RKO (cell line): ENCODE results near the gene F12.
"Not testable (repeated sequence)": the region's sequence is repeated elsewhere in the genome, so short reads cannot be mapped to it uniquely, and the experiment has no call there.

Experiments
- DNase-seq: peaks from one replicate; pipeline ENCODE4 v3.0.0-alpha.2; 2016; ENCODE audit warnings: low spot score

F12 gene

DNA sequence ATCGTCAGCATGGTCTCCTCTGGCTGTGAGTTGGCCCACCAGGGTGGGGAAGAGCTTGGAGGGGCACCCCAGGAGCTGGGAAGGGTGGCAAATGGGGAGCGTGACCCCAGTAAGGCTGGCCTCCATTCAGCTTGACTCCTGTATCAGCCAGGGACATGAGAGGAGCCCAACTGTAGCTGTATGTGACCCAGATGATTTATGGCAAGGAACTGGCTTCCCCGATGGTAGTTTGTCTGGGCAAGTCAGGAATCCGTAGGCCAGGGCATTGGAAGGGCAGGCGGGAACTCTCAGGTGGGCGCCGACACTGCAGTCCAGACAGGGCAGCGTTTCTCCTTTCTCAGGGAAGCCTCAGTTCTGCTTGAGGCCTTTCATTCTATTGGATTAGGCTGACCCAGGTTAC is 22.8 kb downstream of the F12 start:
- no peak for DNase-seq

DNA sequence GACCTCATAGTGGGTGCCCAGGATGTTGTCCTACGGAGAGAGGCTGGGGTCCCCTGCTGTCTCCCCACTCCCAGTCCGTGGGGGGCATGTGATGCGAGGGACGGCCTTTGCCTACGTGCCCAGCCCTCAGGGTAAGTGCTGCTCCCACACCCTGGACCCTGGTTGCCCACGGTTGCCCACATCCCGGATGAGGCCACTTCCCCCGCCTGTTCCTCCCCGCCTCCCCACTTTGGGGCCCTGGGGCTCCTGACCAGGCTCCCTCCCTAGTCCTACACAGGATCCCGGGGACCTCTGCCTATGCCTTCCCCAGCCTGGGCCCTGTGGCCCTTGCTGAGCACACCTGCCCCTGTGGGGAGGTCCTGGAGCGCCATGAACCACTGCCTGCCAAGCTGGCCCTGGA is 23.6 kb downstream of the F12 start:
- DNase-seq, result no peak

DNA sequence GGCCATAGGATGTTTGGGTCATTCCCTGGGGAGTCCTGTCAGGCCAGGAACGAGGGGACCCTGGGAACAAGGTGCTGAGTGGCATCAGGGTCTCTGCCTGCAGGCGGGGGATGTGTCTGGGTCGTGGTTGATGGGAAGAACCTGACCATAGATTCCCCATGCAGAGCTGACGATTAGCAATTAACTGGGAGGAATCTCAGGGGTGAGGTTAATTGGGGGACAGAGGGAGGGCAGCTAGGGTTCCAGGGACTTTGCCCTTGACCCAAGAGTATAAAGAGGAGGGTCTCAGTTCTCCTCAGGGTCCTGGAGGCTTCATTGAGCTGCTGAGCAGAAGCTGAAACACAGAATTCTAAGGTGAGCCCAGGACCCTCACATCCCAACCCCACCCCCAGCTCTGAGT is 25.2 kb downstream of the F12 start, which contains the start of gene SLC34A1:
SLC34A1 (plus strand) TSS at position 301 of the 400 bp plus-strand sequence. CDS start 1,308 bp downstream, outside the sequence.
- no peak for DNase-seq

DNA sequence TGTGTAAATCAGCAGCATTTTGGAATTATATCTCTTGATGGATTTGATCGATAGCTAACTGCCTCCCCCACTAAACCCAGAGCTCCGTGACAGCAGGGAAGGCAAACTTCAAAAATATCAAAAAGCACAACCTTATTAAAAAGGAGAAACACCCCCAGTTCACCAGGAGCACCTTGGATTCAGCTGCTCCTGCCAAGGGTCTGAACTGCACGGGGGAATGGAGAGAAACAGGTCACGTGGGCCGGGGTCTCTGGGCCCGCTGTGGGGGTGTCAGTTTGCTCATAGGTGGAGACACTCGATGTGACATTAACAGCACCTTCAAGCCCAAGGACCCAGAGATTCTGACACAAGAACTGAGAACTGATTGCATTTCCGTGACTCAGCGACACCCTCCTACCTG is 26.2 kb downstream of the F12 start:
- no peak for DNase-seq

DNA sequence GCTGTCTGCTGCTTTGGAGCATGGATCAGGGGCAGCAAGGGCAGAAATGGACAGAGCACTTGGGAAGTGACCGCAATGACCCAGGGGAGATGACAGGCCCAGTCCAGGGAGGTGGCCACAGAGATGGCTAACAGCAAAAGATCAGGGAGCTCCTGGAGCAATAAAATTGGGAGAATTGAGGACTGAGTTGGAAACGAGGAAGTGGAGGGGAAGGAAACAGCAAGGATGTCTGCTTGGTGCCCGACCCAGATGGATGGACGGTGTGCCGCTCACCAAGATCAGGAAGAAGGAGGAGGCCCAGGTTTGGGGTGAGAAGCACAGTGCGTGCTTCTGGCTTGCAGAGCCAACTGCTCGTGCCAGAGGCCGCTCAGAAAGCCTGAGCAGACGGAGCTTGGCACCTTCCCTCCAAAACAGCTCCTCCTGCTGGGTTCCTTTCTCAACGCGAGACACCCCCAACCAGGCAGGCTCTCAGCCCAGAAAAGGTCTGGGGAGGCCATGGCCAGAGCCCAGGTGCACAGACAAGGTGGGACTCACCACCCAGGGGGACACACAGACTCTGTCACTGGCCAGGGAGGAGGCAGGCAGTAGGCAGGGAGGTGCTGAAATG is 26.8 kb downstream of the F12 start:
- no peak for DNase-seq

DNA sequence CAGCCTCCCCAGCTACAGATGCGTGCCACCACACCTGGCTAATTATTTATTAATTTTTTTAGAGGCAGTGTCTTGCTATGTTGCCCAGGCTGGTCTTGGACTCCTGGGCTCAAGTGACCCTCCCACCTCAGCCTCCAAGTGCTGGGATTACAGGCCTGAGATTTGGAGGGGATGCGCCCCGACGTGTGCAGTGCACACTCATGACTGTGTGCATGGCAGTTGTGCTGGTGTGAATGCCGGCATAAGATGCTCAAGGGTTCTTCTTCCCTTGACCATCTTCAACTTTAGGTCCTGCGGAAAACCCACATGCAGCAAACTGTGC is 28.6 kb downstream of the F12 start:
- no peak for DNase-seq

DNA sequence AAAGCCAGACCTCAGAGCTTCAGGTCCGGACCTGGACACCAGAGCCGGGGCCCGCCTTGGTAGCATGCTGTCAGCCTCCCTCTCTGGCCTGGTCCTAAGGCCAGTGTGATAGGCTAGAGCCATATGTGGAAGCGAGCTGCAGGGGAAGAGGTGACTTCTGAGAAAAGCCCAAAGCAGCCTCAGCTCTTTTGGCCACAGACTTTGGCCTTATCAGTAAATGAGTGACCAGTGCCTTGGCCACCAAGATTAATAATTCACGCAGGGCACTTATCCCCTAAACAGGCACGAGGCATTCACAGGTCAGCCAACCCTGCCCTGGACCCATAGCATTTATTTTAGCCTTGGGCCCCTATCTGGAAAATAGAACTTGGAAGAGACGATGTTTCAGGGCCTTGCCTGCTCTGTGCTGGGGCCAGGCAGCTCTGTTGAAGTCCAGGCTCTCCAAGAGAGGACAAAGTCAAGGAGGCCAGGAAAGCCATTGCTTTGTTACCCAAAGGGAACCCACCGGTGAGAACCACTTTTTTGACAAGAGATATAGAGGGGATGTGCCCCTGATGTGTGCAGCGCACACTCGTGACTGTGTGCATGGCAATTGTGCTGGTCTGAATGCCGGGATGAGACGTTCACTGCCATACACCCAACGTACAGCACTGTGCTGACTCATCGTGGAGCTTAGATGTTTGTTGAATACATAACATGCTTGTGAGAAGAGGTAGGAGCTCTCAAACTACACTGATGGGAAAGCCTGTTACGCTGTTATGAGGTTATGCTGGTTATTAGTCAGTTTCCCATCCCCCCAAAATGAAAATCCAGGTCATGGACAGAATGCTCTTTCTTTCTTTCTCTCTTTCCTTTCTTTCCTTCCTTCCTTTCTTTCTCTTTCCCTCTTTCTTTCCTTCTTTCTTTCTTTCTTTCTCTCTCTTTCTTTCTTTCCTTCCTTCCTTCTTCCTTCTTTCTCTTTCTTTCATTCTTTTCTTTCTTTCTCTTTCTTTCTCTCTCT is 30.2 kb downstream of the F12 start:
- peak; percentile 67 for DNase-seq

DNA sequence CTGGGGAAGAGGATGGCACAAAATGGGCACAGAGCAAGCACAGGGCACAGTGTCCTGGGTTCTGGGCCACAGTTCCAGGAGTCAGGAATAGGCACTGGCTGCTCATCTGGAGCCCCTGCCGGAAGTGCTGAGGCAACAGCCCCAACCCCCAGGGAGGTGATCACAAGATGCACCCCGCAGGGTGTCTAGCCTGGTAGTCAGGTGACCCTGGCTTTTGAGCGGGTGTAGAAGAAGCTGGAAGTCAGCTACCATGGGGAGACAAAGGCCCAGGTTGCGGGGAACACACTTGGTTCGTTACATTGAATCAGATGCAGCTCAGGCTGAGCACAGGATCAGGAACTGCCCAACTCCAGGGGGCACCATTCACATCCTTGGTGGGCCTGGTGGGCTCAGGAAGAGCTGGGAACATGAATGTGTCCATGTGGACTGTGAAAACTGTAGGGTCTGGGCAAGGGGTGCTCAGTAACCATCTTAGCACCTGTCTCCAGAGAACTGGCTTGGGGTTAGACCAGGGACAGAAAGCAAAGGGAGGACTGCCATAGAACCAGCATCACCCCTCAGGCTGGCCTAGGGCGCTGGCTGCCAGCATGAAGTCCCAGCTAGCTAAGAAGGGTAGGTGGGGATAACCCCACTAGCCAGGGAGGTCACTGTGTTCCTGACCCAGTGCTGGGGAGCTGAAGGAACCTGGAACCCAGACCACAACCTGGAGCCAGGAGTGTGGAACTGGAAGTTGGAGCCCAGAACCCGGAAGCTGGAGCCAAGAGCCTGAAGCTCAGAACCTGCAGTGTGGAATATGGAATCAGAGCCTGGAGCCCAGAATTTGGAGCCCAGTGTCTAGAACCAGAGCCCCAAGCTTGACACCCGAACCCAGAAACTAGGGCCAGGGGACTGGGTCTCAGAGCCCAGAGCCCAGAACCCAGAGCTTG is 31.2 kb downstream of the F12 start:
- no peak for DNase-seq

DNA sequence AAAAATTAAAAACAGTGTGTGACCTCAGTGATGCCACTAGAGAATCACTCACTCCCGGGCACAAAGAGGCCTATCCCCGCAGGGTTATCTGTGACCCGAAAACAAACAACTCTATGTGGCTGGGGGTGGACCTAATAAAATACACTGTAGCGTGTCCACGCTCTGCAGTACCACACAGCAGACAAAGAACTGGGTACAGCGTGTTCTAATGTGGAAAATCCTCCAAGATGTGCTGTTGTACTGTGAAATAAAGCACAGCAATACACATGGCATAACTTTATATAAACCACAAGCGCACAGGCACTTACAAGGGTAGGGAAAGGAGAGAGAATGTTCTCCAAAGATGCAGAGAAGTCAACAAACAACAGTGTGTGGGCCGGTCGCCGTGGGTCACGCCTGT is 33.3 kb downstream of the F12 start:
- no peak for DNase-seq

DNA sequence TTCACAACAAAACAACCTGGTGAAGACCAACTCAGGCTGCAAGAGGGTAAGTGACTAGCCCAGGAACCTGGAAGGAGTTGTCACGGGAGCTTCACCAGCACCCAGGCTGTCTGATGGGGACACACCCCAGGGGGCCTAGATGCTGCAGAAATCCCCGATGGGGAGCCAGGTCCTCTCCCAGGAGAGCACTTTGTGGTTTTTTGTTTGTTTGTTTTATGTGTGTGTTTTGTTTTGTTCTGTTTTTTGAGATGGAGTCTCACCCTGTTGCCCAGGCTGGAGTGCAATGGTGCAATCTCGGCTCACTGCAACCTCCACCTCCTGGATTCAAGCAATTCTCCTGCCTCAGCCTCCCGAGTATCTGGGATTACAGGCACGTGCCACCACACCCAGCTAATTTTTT is 33.8 kb downstream of the F12 start:
- DNase-seq, result not testable (repeated sequence)

DNA sequence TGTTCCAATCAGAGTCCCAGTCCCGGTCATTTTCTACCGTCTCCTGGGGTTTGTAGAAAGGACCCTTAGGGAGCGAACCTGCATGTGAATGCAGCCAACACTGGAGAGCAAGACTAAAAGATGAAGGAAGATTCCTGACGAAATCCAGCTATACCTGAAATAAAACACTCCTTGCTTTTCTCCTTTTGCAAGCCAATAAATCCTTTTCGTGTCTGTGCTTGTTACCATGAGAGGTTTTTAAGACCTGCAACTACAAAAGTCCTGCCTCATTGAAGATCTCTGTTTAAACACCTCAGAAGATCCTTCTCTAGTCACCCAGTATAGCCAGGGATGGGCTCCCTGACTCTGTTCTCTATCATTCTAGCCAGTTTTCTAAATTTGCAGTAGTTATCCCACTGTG is 35.2 kb downstream of the F12 start:
- DNase-seq, result no peak

DNA sequence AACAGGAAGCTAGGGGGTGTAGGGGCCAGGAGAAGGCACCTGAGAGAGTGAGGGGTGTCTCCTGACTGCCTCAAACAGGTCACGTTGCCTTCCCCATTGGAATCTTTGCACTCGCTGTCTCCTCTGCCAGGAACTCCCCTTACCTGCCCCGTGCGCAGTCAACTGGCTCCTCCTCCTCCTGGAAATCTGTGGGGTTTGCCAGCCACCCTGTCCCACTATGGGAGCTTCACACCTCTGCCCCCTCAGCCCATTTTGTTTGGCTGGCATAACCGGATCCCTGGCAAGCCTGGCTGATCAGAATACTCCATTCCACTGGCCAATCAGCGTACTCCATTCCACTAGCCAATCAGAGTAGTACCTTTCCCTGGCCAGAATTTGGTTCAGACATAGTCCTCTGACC is 35.6 kb downstream of the F12 start:
- no peak for DNase-seq

DNA sequence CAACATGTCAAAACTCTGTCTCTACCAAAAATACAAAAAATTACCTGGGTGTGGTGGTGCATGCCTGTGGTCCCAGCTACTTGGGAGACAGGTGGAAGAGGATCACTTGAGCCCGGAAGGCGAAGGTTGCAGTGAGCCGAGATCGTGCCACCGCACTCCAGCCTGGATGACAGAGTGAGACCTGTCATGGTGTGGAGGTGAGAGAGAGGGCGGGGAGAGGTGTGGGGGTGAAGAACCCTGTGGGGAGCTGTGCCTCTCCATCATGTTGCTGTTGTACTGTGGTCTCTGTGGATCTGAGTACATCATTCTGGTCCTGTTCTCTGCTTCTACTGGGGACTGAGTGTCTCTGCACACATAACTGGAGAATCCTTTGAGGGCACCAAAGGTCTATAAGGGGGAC is 36.5 kb downstream of the F12 start:
- no peak for DNase-seq

DNA sequence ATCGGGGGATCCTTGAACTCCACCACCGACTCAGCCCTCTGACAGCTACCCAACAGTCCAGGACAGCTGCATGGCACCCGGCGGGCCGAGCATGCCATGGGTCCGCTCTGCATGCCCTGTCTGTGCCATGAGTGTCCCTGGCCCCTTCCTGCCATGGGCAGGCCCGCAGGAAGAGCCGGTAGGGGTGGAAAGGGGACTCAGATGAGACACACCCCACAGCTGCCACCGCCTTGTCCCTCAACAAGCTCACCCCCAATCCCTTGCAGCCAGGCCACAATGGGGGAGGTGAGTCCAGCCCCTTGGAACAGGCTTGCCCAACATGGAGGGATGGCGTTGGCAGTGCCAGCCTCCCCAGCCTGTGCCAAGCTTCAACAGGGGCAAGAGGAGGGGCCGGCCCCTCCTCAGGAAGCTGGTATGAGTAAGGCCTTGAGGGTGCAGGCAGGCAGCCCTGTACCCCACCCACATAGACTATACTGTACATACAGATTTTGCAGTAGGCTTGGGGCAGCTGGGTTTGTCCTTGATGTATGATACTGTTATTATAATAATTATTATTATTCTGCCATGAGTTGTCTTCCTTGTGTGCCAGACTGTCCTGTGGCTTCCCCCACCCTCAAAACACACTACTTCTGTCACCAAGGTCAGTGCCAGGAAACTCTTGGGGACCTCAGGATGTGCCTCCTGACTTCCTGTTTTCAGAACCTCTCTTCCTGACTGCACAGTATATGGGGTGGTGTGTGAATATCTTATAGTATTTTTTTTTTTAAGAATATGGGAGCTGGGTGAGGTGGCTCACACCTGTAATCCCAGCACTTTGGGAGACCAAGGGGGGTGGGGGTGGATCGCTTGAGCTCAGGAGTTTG is 37.1 kb downstream of the F12 start:
- no peak for DNase-seq

DNA sequence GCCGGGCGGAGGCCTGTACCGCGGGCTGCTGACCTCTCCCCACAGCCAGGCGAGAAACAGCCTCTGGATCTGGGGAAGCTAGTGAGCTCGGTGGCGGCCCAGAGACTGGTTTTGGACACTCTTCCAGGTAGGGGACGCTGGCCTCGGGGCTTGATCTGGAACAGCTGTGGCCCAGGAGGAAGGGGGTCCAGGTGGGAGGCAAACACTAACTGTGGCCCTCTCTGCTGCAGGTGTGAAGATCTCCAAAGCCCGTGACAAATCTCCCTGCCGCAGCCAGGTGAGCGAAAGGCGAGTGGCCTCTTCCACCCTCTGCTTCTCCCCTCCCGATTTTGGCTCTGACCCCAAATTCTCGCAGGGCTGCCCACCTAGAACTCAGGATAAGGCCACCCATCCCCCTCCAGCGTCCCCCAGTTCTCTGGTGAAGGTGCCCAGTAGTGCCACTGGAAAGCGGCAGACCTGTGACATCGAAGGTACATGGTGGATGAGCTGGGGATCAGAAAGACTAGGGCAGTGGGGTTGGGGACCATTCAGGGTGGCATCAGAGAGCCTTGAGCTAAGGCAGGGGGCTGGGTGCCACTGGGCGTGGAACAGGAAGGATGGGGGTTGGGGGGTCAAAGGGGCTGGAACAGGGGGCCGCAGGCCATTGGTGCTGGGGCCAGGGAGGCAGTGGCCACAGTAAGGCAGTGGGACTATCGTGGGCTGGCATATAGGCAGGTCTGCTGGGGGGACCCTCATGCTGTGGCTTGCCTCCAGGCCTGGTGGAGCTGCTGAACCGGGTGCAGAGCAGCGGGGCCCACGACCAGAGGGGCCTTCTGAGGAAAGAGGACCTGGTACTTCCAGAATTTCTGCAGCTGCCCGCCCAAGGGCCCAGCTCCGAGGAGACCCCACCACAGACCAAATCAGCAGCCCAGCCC is 38.0 kb downstream of the F12 start:
- no peak for DNase-seq

DNA sequence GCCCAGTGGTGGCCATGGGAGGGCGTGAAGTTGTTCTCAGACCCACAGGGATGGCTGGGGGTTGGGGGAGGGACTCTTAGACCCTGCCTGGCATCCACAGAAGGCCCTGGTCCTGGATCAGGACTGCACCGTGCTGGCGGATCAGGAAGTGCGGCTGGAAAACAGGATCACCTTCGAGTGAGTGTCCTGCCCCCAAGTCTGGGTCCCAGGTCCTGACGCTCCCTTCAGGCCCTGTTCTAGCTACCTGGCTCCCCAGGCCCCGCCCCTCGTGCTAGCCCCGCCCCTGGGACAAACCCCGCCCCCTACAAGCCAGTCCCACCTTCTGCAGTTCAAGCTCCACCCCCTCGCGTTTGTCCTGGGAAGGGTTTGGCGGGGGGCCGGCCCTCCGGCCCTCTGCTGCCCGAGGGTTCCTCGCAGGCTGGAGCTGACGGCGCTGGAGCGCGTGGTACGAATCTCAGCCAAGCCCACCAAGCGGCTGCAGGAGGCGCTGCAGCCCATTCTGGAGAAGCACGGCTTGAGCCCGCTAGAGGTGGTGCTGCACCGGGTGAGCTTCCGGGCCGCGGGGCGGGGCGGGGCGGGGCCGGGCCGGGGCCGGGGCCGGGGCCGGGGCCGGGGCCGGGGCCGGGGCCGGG is 38.8 kb downstream of the F12 start:
- DNase-seq, result peak; percentile 94

DNA sequence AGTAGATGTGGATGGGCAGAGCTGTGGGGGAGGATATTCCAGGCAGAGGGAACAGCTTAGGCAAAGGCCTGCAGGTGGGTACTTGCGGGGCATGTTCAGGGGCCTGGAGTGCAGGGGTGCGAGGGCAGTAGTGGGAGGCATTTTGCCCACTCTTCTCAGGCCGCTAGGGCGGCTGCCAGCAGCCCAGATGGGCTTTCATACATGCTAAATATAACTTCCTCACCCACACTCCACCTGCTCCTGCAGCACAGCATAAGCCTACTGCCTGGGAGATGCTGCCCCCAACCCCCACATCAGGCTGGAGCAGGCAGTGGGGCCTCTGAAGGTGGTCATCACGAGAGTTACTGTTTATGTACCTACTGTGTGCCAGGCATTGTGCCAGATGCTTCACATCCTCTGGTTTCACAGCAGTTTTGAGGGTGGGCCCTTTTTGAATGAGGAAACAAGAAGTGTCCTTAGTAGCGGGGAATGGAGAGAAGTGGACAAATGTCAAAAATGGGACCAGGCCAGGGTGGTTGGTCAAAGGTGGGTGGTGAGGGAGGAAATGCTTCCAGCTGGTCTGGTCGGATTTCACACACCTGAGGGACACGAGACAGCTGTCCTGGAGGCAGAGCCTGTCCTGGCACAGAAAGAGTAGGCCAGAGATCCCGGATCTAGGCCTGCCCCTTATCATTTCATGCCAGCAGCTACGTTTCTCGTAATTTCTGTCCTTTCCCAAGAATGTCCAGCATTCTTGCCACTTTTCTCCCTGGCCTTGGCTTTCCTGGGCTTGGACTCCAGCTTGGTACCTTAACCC is 39.5 kb downstream of the F12 start:
- no peak for DNase-seq

DNA sequence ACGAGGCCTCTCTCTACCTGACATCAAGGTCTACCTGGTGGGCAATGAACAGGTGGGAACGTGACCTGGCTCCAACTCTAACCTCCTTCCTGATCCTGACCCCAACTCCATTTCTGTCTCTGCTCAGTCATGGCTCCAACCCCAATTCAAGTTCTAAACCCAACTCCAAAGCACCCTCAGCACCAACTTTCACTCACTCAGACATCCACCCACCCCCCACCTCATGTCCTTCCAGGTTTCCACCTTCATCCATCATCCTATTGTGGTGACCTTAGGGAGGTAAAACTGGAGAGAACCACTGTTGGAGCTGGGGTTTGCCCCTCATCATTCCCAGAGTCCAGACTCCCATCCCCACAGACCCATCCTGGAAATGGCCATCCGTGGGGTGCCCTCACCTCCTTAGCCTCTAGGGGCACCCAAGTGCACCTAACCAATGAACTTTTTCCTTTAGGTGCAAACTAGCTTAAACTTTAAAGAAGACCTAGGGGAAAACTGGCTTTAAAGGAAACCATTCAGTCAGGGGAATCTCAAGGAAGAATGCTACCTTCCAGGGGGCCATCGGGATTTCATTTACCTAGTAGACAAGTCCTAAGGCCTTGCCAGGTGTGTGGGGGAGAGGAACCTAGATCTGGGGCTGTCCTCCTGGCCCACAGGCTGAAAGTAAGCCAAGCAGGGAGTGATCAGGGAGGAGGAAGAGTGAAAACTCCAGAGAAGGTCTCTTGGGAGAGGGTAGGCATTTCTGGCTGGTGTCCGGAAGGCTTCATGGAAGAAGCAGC is 40.3 kb downstream of the F12 start:
- DNase-seq, result peak; percentile 60
